Small intestine (tissue), 7 donors: ENCODE measurements around the gene COBL. TPM values are rescaled to one million over a fixed set of nuclear protein-coding genes. Genes with fewer than 3 reads are reported as not detected.

Source experiments
- DNase-seq, 2 donors: peaks; one replicate each; pipeline versions ENCODE4 v3.0.0 to v3.0.0-alpha.2; 2013
- FAIRE-seq: peaks from 2 replicates; lab custom pipeline; 2012; peaks lifted over from hg19 to GRCh38; lab: Jason Lieb, UNC
- H3K27ac ChIP-seq, 3 donors: one replicate each; pipeline ENCODE4 v1.5.1; 2013; ENCODE audit warnings: low read length in 2 of 3, mild to moderate bottlenecking in 2 of 3, control low read depth in 1 of 3, inconsistent platforms in 1 of 3, low read depth in 1 of 3, moderate library complexity in 1 of 3
- H3K27me3 ChIP-seq, 3 donors: one replicate each; pipeline ENCODE4 v1.6.1; 2013; ENCODE audit warnings: low read length in 3 of 3, inconsistent platforms in 1 of 3; ENCODE audit not compliant: control insufficient read depth in 3 of 3, insufficient read depth in 3 of 3
- H3K36me3 ChIP-seq, 3 donors: one replicate each; pipeline ENCODE4 v1.6.1; 2013; ENCODE audit warnings: low read length in 3 of 3, inconsistent platforms in 1 of 3, low read depth in 1 of 3, mild to moderate bottlenecking in 1 of 3, moderate library complexity in 1 of 3; ENCODE audit not compliant: control insufficient read depth in 3 of 3, insufficient read depth in 2 of 3
- H3K4me1 ChIP-seq, 3 donors: one replicate each; pipeline ENCODE4 v1.6.1; 2013; ENCODE audit warnings: low read length in 2 of 3, inconsistent platforms in 1 of 3, low read depth in 1 of 3, mild to moderate bottlenecking in 1 of 3, moderate library complexity in 1 of 3; ENCODE audit not compliant: control insufficient read depth in 3 of 3, insufficient read depth in 2 of 3
- H3K4me3 ChIP-seq, 3 donors: one replicate each; pipeline ENCODE4 v1.5.1; 2013; ENCODE audit warnings: low read length in 3 of 3, control low read depth in 1 of 3, inconsistent platforms in 1 of 3, low read depth in 1 of 3, mild to moderate bottlenecking in 1 of 3, moderate library complexity in 1 of 3
- H3K9me3 ChIP-seq, 2 donors: one replicate each; pipeline ENCODE4 v1.6.1; 2013; ENCODE audit warnings: low read depth in 1 of 2, low read length in 1 of 2; ENCODE audit not compliant: control insufficient read depth in 2 of 2, insufficient read depth in 1 of 2
- WGBS, 3 donors: extraction: QIAGEN DNeasy Blood & Tissue Kit; methylation state at CpG; one replicate each; pipeline ENCODE4 v1.1.7; 2013; 5-methylcytosine and 5-hydroxymethylcytosine counted together
- polyA plus RNA-seq, 4 donors: library from polyadenylated mRNA; stranded (reverse) in 3 of 4; unstranded in 1 of 4; fragments of 200-250 nt in 3 of 4; fragments of 120-200 nt in 1 of 4; gene quantifications; one replicate each; pipeline versions ENCODE4 v1.2.1 to v1.2.3, GENCODE V29; 2013
- donor health status: healthy with polysubstance abuse.
- donor health status: control.
- donor health status: control.
- donor health status: Bipolar disorder and iron deficiency.
- donor health status: healthy.

Gene COBL
- polyA plus RNA-seq, 4 donors = 8.4 to 40.3 (median 32.5) TPM

DNA sequence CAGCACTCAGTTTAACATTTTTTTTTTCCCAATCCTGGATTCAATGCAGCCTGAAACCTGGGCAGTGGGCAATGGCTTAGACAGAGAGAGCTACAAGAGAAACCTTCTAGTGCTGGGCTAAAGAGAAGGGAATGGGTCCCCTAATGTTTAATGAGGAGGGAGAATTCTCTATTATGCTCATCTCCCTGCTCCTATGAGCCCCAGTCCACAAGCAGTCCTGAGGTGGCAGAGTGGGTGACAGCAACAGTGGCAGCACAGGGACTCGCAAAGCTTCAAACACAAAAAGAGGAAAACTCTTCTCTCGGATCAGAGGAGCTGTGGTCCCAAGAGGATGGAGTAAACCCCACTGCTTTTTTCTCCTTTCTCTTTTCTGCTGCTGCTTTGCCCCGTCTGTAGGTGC, 36.5 kb downstream of the COBL start:
- Histone ChIP-seq H3K4me1 (peaks cover 0 to 11% (median 0%) of the 10 kb centered on the region in 3 donors), H3K36me3 (peaks cover 0 to 7% (median 0%) of the 10 kb centered on the region in 3 donors), H3K4me3 (no peak overlapping the region), H3K9me3 (peaks cover 0 to 12% of the 10 kb centered on the region in 2 donors), H3K27ac (no peak overlapping the region), H3K27me3 (no peaks in the 10 kb centered on the region)
- no peak for DNase-seq
- no peak for FAIRE-seq
- 75 to 86% (median 79%) methylated on average over 3 of the region's 3 CpGs for WGBS, 3 donors

DNA sequence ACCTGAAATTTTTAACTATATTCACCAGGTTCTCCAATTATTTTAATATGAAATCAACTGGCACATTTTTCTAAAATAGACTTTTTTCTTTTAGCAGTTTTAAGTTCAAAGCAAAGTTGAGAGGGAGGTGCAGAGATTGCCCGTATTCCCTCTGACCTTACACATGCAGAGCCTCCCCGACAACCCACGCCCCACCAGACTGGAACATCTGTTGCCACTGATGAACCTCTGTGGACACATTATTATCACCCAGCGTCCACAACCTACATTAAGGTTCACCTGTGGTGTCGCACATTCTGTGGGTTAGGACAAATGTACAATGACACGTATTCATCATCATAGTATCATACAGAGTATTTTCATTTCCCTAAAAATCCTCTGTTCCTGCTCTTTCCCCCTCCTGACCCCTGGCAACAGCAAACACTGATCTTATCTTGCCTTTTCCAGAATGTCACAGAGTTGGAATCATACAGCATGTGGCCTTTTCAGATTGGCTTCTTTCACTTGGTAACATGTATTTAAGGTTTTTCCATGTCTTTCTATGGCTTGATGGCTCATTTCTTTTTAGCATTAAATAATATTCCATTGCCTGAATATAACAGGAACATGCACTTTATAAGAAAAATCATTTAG, 37.1 kb downstream of the COBL start:
- peaks cover 0 to 10% (median 0%) of the 10 kb centered on the region in 3 donors for H3K36me3 ChIP-seq
- no peak overlapping the region for H3K27ac ChIP-seq
- 84 to 89% (median 87%) methylated on average over 6 of the region's 6 CpGs for WGBS, 3 donors
- no peak overlapping the region for H3K4me3 ChIP-seq
- DNase-seq (no peak), FAIRE-seq (no peak)
- peaks cover 0 to 12% of the 10 kb centered on the region in 2 donors for H3K9me3 ChIP-seq
- H3K27me3 ChIP-seq = no peaks in the 10 kb centered on the region
- peaks cover 0 to 11% (median 0%) of the 10 kb centered on the region in 3 donors for H3K4me1 ChIP-seq

DNA sequence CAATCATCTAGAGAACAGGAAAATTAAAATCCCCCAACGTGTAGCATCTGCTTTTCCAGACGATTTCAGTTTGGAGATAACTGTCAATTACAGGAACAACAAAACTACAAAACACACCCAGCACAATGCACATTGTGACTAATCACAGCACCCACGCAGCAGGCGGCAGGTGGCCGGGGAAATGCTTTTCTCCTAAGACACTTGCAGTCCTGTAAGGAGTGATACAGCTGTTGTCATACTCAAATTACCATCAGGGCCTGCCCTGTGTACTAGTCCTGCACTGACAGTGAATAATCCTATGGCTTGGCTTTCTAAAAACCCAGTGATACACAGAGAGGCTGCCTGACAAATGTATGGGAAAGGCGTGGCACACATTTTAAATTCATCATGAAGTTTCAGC, 37.8 kb downstream of the COBL start:
- Histone ChIP-seq H3K27ac (no peak overlapping the region), H3K27me3 (no peaks in the 10 kb centered on the region), H3K4me1 (peaks cover 0 to 11% (median 0%) of the 10 kb centered on the region in 3 donors), H3K9me3 (peaks cover 0 to 5% of the 10 kb centered on the region in 2 donors), H3K4me3 (no peak overlapping the region), H3K36me3 (peaks cover 0 to 12% (median 0%) of the 10 kb centered on the region in 3 donors)
- FAIRE-seq = no peak
- WGBS, 3 donors = 48 to 70% (median 67%) methylated on average over 6 of the region's 6 CpGs
- DNase-seq = no peak

DNA sequence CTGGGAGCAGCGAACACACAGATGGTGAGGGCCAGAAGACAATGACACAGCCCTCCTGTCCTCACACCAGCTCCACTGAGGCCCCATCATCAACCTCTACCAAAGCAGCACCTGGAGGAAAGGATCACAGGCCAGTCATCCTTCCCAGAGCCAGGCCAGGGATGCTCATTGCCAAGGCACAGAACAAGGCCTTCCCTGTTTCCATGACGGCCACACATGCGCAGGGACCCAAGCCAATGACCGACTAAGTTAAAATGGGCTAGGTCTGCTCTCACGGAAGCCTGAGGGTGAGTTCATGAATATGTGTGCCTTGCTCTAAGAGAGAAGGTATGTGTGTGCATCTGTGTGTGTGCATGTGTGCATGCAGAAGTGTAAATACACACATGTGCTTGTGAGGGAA, 39.6 kb downstream of the COBL start:
- no peak for FAIRE-seq

DNA sequence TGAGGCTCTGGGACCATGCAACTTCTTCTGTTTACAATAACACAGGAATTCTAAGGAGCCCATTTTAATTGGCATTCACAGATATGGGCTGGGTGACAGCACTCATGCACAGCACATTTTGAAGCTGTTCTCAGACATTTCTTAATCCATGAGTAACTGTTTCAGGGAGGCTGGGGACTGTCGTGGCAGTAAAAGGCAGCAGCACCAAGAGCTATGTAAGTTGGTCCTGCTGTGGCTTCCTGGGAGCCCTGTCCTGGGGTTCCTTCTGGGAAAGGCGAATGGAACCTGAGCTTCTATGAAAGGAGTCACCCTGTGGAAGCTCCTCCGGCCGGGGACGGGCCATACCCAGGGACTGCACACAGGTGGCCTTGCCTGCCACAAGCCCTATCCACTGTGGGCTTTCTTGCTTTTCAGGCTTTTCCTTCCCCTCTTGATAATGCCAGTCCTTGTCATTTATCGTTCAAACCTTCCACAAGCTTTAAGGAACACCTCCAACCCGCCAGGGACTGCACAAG, 40.5 kb downstream of the COBL start:
- Histone ChIP-seq H3K9me3 (no peaks in the 10 kb centered on the region), H3K27me3 (no peaks in the 10 kb centered on the region), H3K27ac (no peak overlapping the region), H3K4me1 (peaks cover 0 to 11% (median 0%) of the 10 kb centered on the region in 3 donors), H3K36me3 (peaks cover 0 to 14% (median 0%) of the 10 kb centered on the region in 3 donors), H3K4me3 (no peak overlapping the region)
- DNase-seq (no peak), FAIRE-seq (no peak)
- WGBS, 3 donors = 66 to 78% (median 74%) methylated on average over 7 of the region's 7 CpGs

More for the DNA sequence above, 39.6 kb downstream of the COBL start:
- DNase-seq = no peak
- Histone ChIP-seq H3K4me3 (no peak overlapping the region), H3K9me3 (no peaks in the 10 kb centered on the region), H3K27me3 (no peaks in the 10 kb centered on the region), H3K27ac (no peak overlapping the region), H3K4me1 (peaks cover 0 to 11% (median 0%) of the 10 kb centered on the region in 3 donors), H3K36me3 (peaks cover 0 to 14% (median 0%) of the 10 kb centered on the region in 3 donors)
- WGBS, 3 donors = 86 to 95% (median 88%) methylated on average over 5 of the region's 5 CpGs

DNA sequence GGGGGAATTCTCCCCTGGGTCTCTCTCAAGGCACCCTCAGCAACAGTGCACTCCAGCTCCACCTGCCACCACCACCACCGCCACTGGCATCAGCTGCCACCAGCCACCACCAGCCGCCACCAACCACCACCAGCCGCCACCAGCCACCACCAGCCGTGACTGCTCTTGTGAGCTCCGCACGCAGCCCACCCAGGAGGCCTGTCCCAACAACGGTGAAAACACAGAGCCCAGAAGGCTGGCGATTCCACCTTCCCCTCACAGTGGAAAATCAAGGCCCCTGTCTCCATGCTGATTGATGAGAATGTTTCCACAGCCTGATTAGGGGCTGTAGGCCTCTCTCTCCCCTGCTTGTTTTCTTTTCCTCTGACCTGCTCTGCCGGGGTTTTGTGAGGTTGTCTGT, 41.1 kb downstream of the COBL start:
- Histone ChIP-seq H3K9me3 (no peaks in the 10 kb centered on the region), H3K4me1 (peaks cover 0 to 11% (median 0%) of the 10 kb centered on the region in 3 donors), H3K4me3 (no peak overlapping the region), H3K27me3 (no peaks in the 10 kb centered on the region), H3K27ac (no peak overlapping the region), H3K36me3 (peaks cover 0 to 17% (median 0%) of the 10 kb centered on the region in 3 donors)
- WGBS, 3 donors = 67 to 84% (median 79%) methylated on average over 9 of the region's 9 CpGs
- DNase-seq (no peak), FAIRE-seq (no peak)

DNA sequence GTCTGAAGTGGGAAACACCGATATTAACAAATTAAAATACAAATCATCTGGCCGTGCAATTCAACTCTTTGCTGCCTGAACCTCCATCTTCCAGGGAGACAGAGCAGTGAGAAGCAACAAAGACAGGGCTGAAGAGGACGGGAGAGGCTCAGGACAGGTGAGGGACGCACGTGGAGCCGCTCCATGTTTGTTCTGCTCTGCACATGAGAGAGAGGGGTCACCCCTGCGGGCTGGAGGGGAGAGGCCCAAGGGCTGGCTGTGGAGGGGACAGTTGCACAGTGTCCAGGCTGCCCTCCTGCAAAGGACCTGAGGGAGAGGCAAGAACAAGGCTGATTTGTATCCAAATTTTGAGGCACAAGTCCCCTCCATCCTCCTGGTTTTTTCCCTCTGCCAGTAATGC, 41.7 kb downstream of the COBL start:
- H3K36me3 ChIP-seq = peaks cover 0 to 17% (median 0%) of the 10 kb centered on the region in 3 donors
- H3K27ac ChIP-seq = no peak overlapping the region
- no peak for DNase-seq
- WGBS, 3 donors = 83 to 87% (median 84%) methylated on average over 7 of the region's 7 CpGs
- no peak overlapping the region for H3K4me3 ChIP-seq
- H3K27me3 ChIP-seq = no peaks in the 10 kb centered on the region
- no peaks in the 10 kb centered on the region for H3K9me3 ChIP-seq
- no peak for FAIRE-seq
- peaks cover 0 to 11% (median 0%) of the 10 kb centered on the region in 3 donors for H3K4me1 ChIP-seq

DNA sequence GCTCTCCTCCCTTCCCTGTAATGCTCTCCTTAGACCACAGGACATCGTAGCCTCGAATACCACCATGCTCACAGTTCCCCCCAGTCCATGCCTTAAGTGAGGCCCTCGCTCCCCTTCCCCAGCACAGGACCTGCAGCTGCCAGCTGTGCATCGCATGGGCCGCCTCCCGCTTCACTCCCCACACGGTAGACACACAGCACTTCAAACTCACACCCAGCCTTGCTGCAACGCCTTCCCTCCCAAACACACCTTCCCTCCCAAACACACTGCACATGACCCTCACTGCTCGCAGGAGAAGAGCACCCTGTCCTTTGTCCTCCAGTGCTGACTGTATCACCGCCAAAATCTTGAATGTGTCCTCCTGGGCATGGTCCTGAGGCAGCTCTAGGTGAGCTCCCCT, 42.6 kb downstream of the COBL start:
- H3K27me3 ChIP-seq = no peaks in the 10 kb centered on the region
- FAIRE-seq (no peak), DNase-seq (no peak)
- H3K27ac ChIP-seq = no peak overlapping the region
- no peaks in the 10 kb centered on the region for H3K9me3 ChIP-seq
- peaks cover 0 to 11% (median 0%) of the 10 kb centered on the region in 3 donors for H3K4me1 ChIP-seq
- peaks cover 0 to 21% (median 0%) of the 10 kb centered on the region in 3 donors for H3K36me3 ChIP-seq
- WGBS, 3 donors = 82 to 88% (median 86%) methylated on average over 10 of the region's 10 CpGs
- no peak overlapping the region for H3K4me3 ChIP-seq
